Esophagus squamous epithelium (tissue), 5 donors: ENCODE measurements around the gene PBRM1. TPM values are rescaled to one million over a fixed set of nuclear protein-coding genes. Genes with fewer than 3 reads are reported as not detected.

Experiments
- DNase-seq: peaks from one replicate; lab custom pipeline; 2025; lab: John Stamatoyannopoulos, UW
- H3K27ac ChIP-seq, 4 donors: fragments of 200-600 bp; sonication (generic); one replicate each; pipeline ENCODE4 v1.5.1; 2016 to 2019; ENCODE audit warnings: mild to moderate bottlenecking in 1 of 4
- H3K27me3 ChIP-seq, 4 donors: fragments of 200-600 bp; sonication (generic); 1 replicate in 3 of 4; 2 replicates in 1 of 4; pipeline versions ENCODE4 v1.5.1 to v1.6.0; 2017 to 2021; ENCODE audit warnings: antibody characterized with exemption in 1 of 4
- H3K36me3 ChIP-seq, 3 donors: fragments of 200-600 bp; sonication (generic); one replicate each; pipeline ENCODE4 v1.5.1; 2016 to 2019
- H3K4me1 ChIP-seq, 3 donors: fragments of 200-600 bp; sonication (generic); one replicate each; pipeline ENCODE4 v1.5.1; 2017 to 2019
- H3K4me3 ChIP-seq, 4 donors: fragments of 200-600 bp; sonication (generic); 1 replicate in 3 of 4; 2 replicates in 1 of 4; pipeline ENCODE4 v1.5.1; 2016 to 2019; ENCODE audit warnings: mild to moderate bottlenecking in 2 of 4, moderate library complexity in 1 of 4
- H3K9me3 ChIP-seq, 3 donors: fragments of 200-600 bp; sonication (generic); one replicate each; pipeline ENCODE4 v1.5.1; 2016 to 2019
- POLR2A ChIP-seq, 4 donors: fragments of 450-650 bp; IDR thresholded peaks; one replicate each; pipeline ENCODE4 v1.6.1; 2017; ENCODE audit warnings: antibody characterized with exemption in 4 of 4, mild to moderate bottlenecking in 4 of 4, moderate library complexity in 3 of 4
- WGBS, 2 donors: methylation state at CpG; one replicate each; pipeline ENCODE4 v1.1.5; 2018; 5-methylcytosine and 5-hydroxymethylcytosine counted together
- intact Hi-C: fragments of 100-400 bp; cut with DNase I; formaldehyde crosslinking; loops from one replicate; pipeline ENCODE4 v1.15.0; 2022
- total RNA-seq, 4 donors: library from RNA; depleted of rRNA; stranded (reverse); fragments of >200 nt; gene quantifications; one replicate each; pipeline ENCODE4 v1.1.0, GENCODE V29; 2016
- TF ChIP-seq, protein P1 (sequence below), 6 experiments: fragments of 450-650 bp in 4 of 6; fragments of 200-600 bp in 2 of 6; sonication (generic) in 2 of 6; IDR thresholded peaks; one replicate each; pipeline ENCODE4 v1.5.1; 2016 to 2019; ENCODE audit warnings: antibody characterized with exemption in 6 of 6, mild to moderate bottlenecking in 4 of 6, moderate library complexity in 4 of 6
- donor health status: DM: yes; HTN: yes; CAD: no.

PBRM1 gene
- total RNA-seq, 4 donors from 2014 or later, result 34.0 to 76.4 (median 63.7) TPM

DNA sequence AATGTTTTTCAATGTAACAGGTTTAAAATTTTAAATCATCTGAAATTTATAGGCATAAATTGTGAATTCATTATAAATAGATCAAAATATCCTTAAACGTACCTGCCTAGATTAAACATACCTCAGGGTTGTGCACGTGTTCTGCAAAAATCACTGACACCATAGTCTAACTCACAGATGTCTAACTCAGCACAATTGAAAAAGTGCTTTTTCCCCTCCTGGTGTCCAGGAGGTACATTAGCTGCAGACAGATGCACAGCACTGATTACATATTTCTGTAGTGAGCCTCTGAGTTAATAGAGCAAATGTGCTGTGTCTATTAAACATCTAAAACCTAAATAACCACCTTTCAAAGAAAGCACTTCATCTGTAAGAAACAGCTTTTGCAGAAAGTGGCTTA, 138.6 kb downstream of the PBRM1 start:
- Histone ChIP-seq H3K4me3 (no peak overlapping the region), H3K36me3 (peaks cover 0 to 88% (median 25%) of the 10 kb centered on the region in 3 donors), H3K27me3 (no peaks in the 10 kb centered on the region), H3K27ac (no peak overlapping the region), H3K9me3 (no peaks in the 10 kb centered on the region), H3K4me1 (no peaks in the 10 kb centered on the region)
- intact Hi-C loops, result no loop called here
- 73 to 81% methylated on average over 2 of the region's 2 CpGs for WGBS, 2 donors
- no peak for TF ChIP-seq POLR2A (IDR thresholded peaks at IDR 0.05)
- TF ChIP-seq, protein P1, sequence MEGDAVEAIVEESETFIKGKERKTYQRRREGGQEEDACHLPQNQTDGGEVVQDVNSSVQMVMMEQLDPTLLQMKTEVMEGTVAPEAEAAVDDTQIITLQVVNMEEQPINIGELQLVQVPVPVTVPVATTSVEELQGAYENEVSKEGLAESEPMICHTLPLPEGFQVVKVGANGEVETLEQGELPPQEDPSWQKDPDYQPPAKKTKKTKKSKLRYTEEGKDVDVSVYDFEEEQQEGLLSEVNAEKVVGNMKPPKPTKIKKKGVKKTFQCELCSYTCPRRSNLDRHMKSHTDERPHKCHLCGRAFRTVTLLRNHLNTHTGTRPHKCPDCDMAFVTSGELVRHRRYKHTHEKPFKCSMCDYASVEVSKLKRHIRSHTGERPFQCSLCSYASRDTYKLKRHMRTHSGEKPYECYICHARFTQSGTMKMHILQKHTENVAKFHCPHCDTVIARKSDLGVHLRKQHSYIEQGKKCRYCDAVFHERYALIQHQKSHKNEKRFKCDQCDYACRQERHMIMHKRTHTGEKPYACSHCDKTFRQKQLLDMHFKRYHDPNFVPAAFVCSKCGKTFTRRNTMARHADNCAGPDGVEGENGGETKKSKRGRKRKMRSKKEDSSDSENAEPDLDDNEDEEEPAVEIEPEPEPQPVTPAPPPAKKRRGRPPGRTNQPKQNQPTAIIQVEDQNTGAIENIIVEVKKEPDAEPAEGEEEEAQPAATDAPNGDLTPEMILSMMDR (IDR thresholded peaks at IDR 0.05), result no peak
- no peak for DNase-seq

DNA sequence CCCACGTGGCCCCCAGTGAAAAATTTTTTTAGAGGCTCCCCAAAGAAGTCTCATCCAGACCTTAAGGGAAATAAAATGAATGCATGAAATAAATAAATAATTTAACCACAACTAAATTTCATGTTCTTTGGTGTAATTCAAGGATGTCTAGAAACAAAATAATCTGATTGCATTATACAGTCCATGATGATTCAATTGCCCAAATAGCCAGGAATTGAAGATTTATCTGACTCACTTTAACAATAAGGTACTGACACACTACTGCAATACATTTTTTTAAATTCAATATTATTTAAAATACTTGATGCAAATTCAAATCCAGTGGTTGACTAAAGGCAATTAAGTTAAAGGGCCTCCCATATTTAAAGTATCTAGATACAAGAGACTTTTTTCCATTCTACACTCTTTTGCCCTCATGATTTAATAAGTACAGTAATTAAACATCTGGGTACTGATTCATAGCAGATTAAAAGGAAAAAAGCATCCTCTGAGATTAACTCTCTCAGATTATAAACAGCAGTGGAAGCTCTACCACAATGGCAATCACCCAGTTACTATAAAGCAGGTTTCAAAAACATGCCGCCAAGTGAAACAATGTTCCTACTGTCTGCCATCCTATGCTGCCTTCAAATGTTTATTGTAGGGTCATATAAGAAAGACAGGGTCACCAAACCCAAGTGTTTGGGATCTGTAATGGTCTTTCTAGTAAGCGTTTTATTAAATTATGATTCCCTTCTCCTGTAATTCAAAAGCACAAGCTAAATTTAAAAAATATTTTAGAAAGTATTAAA, 139.4 kb downstream of the PBRM1 start:
- DNase-seq, result no peak
- H3K27ac ChIP-seq, result no peak overlapping the region
- no peaks in the 10 kb centered on the region for H3K27me3 ChIP-seq
- H3K9me3 ChIP-seq, result no peaks in the 10 kb centered on the region
- H3K36me3 ChIP-seq, result peaks cover 0 to 88% (median 19%) of the 10 kb centered on the region in 3 donors
- WGBS, 2 donors, result 66 to 77% methylated on average over 3 of the region's 3 CpGs
- intact Hi-C loops, result no loop called here
- no peak for TF ChIP-seq POLR2A (IDR thresholded peaks at IDR 0.05)
- TF ChIP-seq, protein P1 (IDR thresholded peaks at IDR 0.05), result no peak
- H3K4me3 ChIP-seq, result no peak overlapping the region
- no peaks in the 10 kb centered on the region for H3K4me1 ChIP-seq

DNA sequence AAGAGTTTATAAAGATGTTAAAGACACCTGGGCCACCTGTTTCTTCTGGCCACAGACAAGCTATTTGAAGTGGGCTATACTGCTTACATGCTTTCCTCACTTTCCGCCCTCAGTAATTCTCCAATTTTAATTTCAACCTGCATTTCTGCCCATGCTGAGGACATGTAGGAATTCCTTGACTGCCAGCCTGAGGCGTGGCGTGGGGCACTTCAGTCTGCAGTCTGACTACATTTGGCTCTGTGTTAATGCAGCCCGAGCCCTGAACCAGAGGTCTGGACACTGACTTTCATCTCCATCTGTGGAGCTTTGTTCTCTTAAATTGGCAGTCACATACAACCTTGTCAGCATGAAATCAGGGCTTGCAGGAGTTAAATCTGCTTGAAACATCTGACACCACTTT, 140.8 kb downstream of the PBRM1 start:
- intact Hi-C loops, result no loop called here
- no peak for DNase-seq
- Histone ChIP-seq H3K36me3 (peaks cover 0 to 88% (median 10%) of the 10 kb centered on the region in 3 donors), H3K27ac (no peak overlapping the region), H3K4me1 (peaks cover 0 to 2% (median 0%) of the 10 kb centered on the region in 3 donors), H3K9me3 (no peaks in the 10 kb centered on the region), H3K27me3 (no peaks in the 10 kb centered on the region), H3K4me3 (no peak overlapping the region)
- 83 to 100% methylated on average over 2 to 3 of the region's 4 CpGs for WGBS, 2 donors
- TF ChIP-seq, protein P1 (IDR thresholded peaks at IDR 0.05), result no peak
- TF ChIP-seq POLR2A (IDR thresholded peaks at IDR 0.05), result no peak

DNA sequence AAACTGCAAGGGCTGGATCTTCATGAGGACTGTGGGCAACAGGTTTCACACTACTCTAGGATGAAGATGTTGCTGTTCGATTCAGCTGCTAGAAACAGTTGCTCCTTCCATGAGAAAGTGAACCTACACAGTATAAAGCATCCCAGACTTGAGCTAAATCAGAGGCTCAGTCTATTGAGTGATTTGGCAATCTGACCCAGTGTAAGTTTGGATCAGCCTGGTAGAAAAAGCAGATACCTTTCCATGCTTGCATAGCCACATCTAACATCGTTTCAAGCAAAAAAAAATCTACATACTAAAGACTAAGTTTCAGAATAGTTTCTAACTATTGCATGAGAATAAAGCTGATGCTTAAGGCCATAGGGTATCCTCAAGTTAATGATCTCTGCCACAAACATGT, 144.7 kb downstream of the PBRM1 start:
- DNase-seq, result no peak
- WGBS, 2 donors, result 65 to 81% methylated on average over 1 to 2 of the region's 2 CpGs
- peaks cover 21 to 36% (median 26%) of the 10 kb centered on the region in 3 donors for H3K4me1 ChIP-seq
- H3K27me3 ChIP-seq, result no peaks in the 10 kb centered on the region
- no peaks in the 10 kb centered on the region for H3K9me3 ChIP-seq
- H3K36me3 ChIP-seq, result peaks cover 0 to 60% (median 0%) of the 10 kb centered on the region in 3 donors
- no peak overlapping the region for H3K27ac ChIP-seq
- no peak for TF ChIP-seq POLR2A (IDR thresholded peaks at IDR 0.05)
- TF ChIP-seq, protein P1 (IDR thresholded peaks at IDR 0.05), result no peak
- intact Hi-C loops, result no loop called here
- H3K4me3 ChIP-seq, result no peak overlapping the region

DNA sequence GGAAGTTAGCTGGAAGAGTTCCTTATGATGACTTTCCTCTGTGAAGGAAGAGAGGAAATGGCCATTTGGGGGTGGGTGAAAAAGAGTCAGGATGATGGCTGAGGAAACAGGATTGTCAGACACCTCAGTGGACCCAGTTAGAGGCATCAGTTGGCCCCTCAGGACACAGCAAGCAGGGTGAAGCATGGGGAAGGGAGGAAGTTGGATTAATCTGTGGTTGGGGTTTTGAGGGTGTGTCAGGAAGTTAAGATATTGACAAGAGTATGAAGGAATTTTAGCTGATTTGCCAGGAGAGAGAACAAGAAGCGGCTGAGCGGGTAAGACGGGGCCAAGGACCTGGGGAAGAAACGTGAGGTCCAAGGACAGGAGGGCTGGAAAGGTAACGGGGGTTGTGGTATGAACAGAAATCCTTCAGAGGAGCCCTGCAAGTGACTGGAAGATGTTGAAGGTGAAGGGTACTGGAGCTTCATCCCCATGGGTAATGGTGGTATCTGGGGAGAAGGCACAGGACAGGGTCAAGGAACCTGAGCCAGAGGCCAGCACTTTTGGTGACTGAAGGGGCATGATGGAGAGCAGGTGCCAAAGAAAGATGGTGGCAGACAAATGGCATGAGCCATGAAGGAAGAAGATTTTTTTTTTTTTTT, 146.6 kb downstream of the PBRM1 start:
- Histone ChIP-seq H3K4me1 (peaks cover 40 to 55% (median 45%) of the 10 kb centered on the region in 3 donors), H3K27me3 (no peaks in the 10 kb centered on the region), H3K27ac (no peak overlapping the region), H3K4me3 (no peak overlapping the region), H3K36me3 (peaks cover 0 to 41% (median 0%) of the 10 kb centered on the region in 3 donors), H3K9me3 (no peaks in the 10 kb centered on the region)
- TF ChIP-seq POLR2A (IDR thresholded peaks at IDR 0.05), result no peak
- TF ChIP-seq, protein P1 (IDR thresholded peaks at IDR 0.05), result no peak
- WGBS, 2 donors, result 78 to 82% methylated on average over 5 of the region's 5 CpGs
- intact Hi-C loops, result loop anchor here (10.0 kb wide), 1 partner anchor 146 kb away; the partner anchor contains the start of genes GNL3 and PBRM1
- DNase-seq, result no peak
